Measurements from ENCODE around the gene RNF141. TPM values are rescaled to one million over a fixed set of nuclear protein-coding genes. Genes with fewer than 3 reads are reported as not detected.
A peak's percentile ranks its signal among the peaks of the same experiment; 100 is the strongest.

Gene RNF141
- total and polyA plus RNA-seq, 7 donors = 13.1 to 30.3 (median 22.8) TPM

DNA sequence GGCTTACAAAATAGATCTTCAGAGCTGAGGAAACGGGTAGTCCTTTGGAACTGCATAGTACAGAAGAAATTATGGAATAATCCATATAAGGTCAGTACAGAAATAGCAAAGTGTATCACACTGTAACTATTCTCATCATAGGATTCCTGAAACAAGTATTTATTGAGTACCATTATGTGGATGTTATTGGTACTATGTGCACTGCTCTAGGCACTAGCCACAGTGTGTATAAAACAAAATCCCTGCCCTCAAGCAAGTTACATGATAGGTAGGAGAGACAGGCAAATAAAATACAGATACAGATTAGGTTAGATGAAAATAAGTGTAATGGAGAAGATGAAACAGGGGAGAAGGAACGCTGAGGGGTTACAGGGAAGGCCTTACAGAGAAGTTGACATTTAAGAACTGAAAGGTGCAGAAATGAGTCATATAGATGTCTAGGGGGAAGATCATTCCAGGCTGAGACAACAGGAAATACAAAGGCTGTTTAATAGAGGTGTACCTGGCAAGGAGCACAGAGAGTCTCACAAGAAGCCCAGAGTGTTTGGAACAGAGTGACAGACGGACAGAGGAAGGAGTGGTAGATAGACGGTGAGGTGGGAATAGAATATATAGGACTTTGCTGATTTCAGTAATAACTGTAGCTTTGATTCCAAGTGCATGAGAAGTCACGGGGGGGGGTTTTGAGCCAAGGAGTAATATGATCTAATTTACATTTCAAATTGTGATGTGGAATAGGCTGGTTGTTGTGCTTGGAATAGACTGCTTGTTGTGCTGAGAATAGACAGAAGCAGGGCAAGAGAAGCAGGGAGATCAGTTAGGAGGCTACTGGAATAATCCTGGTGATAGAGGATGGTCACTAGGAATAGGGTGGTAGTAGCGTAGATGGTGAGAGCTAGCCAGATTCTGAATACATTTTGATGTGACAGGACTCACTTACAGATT is 13.7 kb downstream of the RNF141 start:
- TF ChIP-seq POLR2AphosphoS5 (IDR thresholded peaks at IDR 0.05) (no peak), POLR2A (IDR thresholded peaks at IDR 0.05) (no peak), EP300 (IDR thresholded peaks at IDR 0.05) (no peak)
- TF ChIP-seq, protein P1, sequence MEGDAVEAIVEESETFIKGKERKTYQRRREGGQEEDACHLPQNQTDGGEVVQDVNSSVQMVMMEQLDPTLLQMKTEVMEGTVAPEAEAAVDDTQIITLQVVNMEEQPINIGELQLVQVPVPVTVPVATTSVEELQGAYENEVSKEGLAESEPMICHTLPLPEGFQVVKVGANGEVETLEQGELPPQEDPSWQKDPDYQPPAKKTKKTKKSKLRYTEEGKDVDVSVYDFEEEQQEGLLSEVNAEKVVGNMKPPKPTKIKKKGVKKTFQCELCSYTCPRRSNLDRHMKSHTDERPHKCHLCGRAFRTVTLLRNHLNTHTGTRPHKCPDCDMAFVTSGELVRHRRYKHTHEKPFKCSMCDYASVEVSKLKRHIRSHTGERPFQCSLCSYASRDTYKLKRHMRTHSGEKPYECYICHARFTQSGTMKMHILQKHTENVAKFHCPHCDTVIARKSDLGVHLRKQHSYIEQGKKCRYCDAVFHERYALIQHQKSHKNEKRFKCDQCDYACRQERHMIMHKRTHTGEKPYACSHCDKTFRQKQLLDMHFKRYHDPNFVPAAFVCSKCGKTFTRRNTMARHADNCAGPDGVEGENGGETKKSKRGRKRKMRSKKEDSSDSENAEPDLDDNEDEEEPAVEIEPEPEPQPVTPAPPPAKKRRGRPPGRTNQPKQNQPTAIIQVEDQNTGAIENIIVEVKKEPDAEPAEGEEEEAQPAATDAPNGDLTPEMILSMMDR (IDR thresholded peaks at IDR 0.05) = no peak
- Histone ChIP-seq H3K27ac (no peak overlapping the region), H3K4me1 (peaks cover 0 to 9% (median 0%) of the 10 kb centered on the region in 4 donors), H3K36me3 (peaks cover 0 to 79% (median 15%) of the 10 kb centered on the region in 4 donors), H3K4me3 (no peak overlapping the region), H3K9me3 (no peaks in the 10 kb centered on the region), H3K27me3 (no peaks in the 10 kb centered on the region)
- no peak for DNase-seq
- WGBS, 2 donors = 44 to 68% methylated on average over 6 of the region's 6 CpGs
- intact Hi-C loops (cut with DNase I) = no loop called here

GRCh38 chr11:10524471-10524870 is 16.5 kb downstream of the RNF141 start:
- DNase-seq = no peak
- 68 to 82% methylated on average over 1 of the region's 1 CpG for WGBS, 2 donors
- peaks cover 0 to 9% (median 0%) of the 10 kb centered on the region in 4 donors for H3K4me1 ChIP-seq
- no peak overlapping the region for H3K27ac ChIP-seq
- H3K27me3 ChIP-seq = no peaks in the 10 kb centered on the region
- intact Hi-C loops (cut with DNase I) = no loop called here
- TF ChIP-seq POLR2A (IDR thresholded peaks at IDR 0.05) = no peak
- TF ChIP-seq, protein P1 (IDR thresholded peaks at IDR 0.05) = no peak
- no peak for TF ChIP-seq POLR2AphosphoS5 (IDR thresholded peaks at IDR 0.05)
- no peak for TF ChIP-seq EP300 (IDR thresholded peaks at IDR 0.05)
- H3K9me3 ChIP-seq = no peaks in the 10 kb centered on the region
- H3K4me3 ChIP-seq = no peak overlapping the region
- H3K36me3 ChIP-seq = peaks cover 4 to 75% (median 13%) of the 10 kb centered on the region in 4 donors

GRCh38 chr11:10522921-10523320 is 18.1 kb downstream of the RNF141 start:
- Histone ChIP-seq H3K27me3 (no peaks in the 10 kb centered on the region), H3K4me3 (no peak overlapping the region), H3K27ac (peak overlapping the region in 3 of 4 donors; percentile 22 to 39 (median 27)), H3K4me1 (peaks cover 0 to 9% (median 0%) of the 10 kb centered on the region in 4 donors), H3K36me3 (peaks cover 4 to 71% (median 10%) of the 10 kb centered on the region in 4 donors), H3K9me3 (no peaks in the 10 kb centered on the region)
- intact Hi-C loops (cut with DNase I) = no loop called here
- peak in 1 of 4 donors; percentile 10 for TF ChIP-seq POLR2AphosphoS5 (IDR thresholded peaks at IDR 0.05)
- no peak for TF ChIP-seq EP300 (IDR thresholded peaks at IDR 0.05)
- WGBS, 2 donors = 65 to 88% methylated on average over 2 of the region's 2 CpGs
- no peak for DNase-seq

DNA sequence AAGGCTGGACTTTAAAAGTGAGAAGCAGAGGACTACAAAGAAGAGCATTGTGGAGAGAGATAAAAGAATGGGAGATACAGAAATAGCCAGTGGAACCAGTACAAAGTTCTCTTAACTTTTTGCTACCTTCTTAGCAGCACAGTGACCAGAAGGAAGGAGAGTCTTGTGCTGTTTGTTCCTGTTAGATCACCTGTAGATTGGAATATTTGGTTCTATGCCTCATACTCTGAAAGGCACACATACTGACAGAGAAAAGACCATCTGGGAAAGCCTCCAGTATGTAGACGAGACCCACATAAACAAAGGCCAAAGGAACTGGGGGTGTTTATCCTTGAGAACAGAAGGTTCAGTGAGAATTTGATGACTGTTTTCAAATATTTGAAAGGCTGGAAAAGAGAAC is 18.7 kb downstream of the RNF141 start:
- H3K27ac ChIP-seq = peak overlapping the region in 3 of 4 donors; percentile 22 to 39 (median 27)
- no peak for DNase-seq
- H3K36me3 ChIP-seq = peaks cover 4 to 65% (median 9%) of the 10 kb centered on the region in 4 donors
- TF ChIP-seq POLR2AphosphoS5 (IDR thresholded peaks at IDR 0.05) (no peak), POLR2A (IDR thresholded peaks at IDR 0.05) (no peak), EP300 (IDR thresholded peaks at IDR 0.05) (no peak)
- TF ChIP-seq, protein P1 (IDR thresholded peaks at IDR 0.05) = no peak
- no peaks in the 10 kb centered on the region for H3K9me3 ChIP-seq
- intact Hi-C loops (cut with DNase I) = no loop called here
- no peak overlapping the region for H3K4me3 ChIP-seq
- H3K27me3 ChIP-seq = no peaks in the 10 kb centered on the region
- peaks cover 0 to 9% (median 0%) of the 10 kb centered on the region in 4 donors for H3K4me1 ChIP-seq
- 81 to 86% methylated on average over 1 of the region's 1 CpG for WGBS, 2 donors

GRCh38 chr11:10520562-10520961 is 20.4 kb downstream of the RNF141 start:
- peaks cover 0 to 9% (median 0%) of the 10 kb centered on the region in 4 donors for H3K4me1 ChIP-seq
- no peak for DNase-seq
- 91 to 96% methylated on average over 2 of the region's 2 CpGs for WGBS, 2 donors
- H3K27ac ChIP-seq = no peak overlapping the region
- H3K4me3 ChIP-seq = no peak overlapping the region
- no peaks in the 10 kb centered on the region for H3K27me3 ChIP-seq
- TF ChIP-seq POLR2AphosphoS5 (IDR thresholded peaks at IDR 0.05) (no peak), EP300 (IDR thresholded peaks at IDR 0.05) (no peak), POLR2A (IDR thresholded peaks at IDR 0.05) (no peak)
- TF ChIP-seq, protein P1 (IDR thresholded peaks at IDR 0.05) = no peak
- H3K9me3 ChIP-seq = no peaks in the 10 kb centered on the region
- intact Hi-C loops (cut with DNase I) = no loop called here
- H3K36me3 ChIP-seq = peaks cover 4 to 49% (median 7%) of the 10 kb centered on the region in 4 donors

Data from sigmoid colon (tissue), 7 donors.